Parathyroid adenoma (tissue), 2 donors: ENCODE results near the gene ACTN1.

Experiments
- H2AFZ ChIP-seq: fragments of 300-600 bp; sonication (generic); one replicate; pipeline ENCODE4 v1.7.0; 2017; ENCODE audit warnings: antibody characterized with exemption, mild to moderate bottlenecking
- H3K27ac ChIP-seq: fragments of 300-600 bp; sonication (generic); one replicate; pipeline ENCODE4 v1.7.0; 2017
- H3K27me3 ChIP-seq: fragments of 300-600 bp; sonication (generic); one replicate; pipeline ENCODE4 v1.7.0; 2017; ENCODE audit warnings: low read length; ENCODE audit not compliant: control insufficient read depth, insufficient read depth
- H3K36me3 ChIP-seq: fragments of 300-600 bp; sonication (generic); one replicate; pipeline ENCODE4 v1.7.0; 2017; ENCODE audit warnings: low read length; ENCODE audit not compliant: control insufficient read depth, insufficient read depth
- H3K4me1 ChIP-seq: fragments of 300-600 bp; sonication (generic); one replicate; pipeline ENCODE4 v1.7.0; 2017; ENCODE audit warnings: control low read depth
- H3K4me2 ChIP-seq: fragments of 300-600 bp; sonication (generic); one replicate; pipeline ENCODE4 v1.7.0; 2017; ENCODE audit warnings: low read length
- H3K4me3 ChIP-seq: fragments of 300-600 bp; sonication (generic); one replicate; pipeline ENCODE4 v1.7.0; 2017; ENCODE audit warnings: low read depth, low read length
- H3K79me2 ChIP-seq: fragments of 300-600 bp; sonication (generic); one replicate; pipeline ENCODE4 v1.7.0; 2017; ENCODE audit warnings: control low read depth
- H3K9ac ChIP-seq: fragments of 300-600 bp; sonication (generic); one replicate; pipeline ENCODE4 v1.7.0; 2017; ENCODE audit warnings: mild to moderate bottlenecking
- H3K9me3 ChIP-seq: fragments of 300-600 bp; sonication (generic); one replicate; pipeline ENCODE4 v1.7.0; 2017; ENCODE audit warnings: low read length; ENCODE audit not compliant: control insufficient read depth
- CTCF ChIP-seq: fragments of 300-600 bp; sonication (generic); IDR thresholded peaks from one replicate; pipeline ENCODE4 v1.7.0; 2017; ENCODE audit warnings: antibody characterized with exemption, mild to moderate bottlenecking
- donor health status: primary hyperparathyroidism.

Gene ACTN1

GRCh38 chr14:68825729-68826128 lies 153.4 kb downstream of the ACTN1 start:
- Histone ChIP-seq H3K9me3 (no peaks in the 10 kb centered on the region), H2AFZ (no peak overlapping the region), H3K79me2 (no peaks in the 10 kb centered on the region), H3K36me3 (no peaks in the 10 kb centered on the region), H3K27ac (no peak overlapping the region), H3K9ac (no peak overlapping the region), H3K4me3 (no peak overlapping the region), H3K4me2 (no peak overlapping the region), H3K4me1 (no peaks in the 10 kb centered on the region), H3K27me3 (no peaks in the 10 kb centered on the region)
- TF ChIP-seq CTCF, result no peak

- H3K4me1 ChIP-seq, result no peaks in the 10 kb centered on the region
- H3K4me3 ChIP-seq, result no peak overlapping the region
Measured at GRCh38 chr14:68824517-68825347, 154.4 kb downstream of the ACTN1 start.

GRCh38 chr14:68824207-68824516 lies 154.9 kb downstream of the ACTN1 start:
- H2AFZ ChIP-seq, result peak overlapping the region; percentile 88
- H3K4me3 ChIP-seq, result no peak overlapping the region
- H3K4me2 ChIP-seq, result no peak overlapping the region
- no peak overlapping the region for H3K9ac ChIP-seq
- H3K79me2 ChIP-seq, result no peaks in the 10 kb centered on the region
- no peaks in the 10 kb centered on the region for H3K27me3 ChIP-seq
- no peak overlapping the region for H3K27ac ChIP-seq
- no peaks in the 10 kb centered on the region for H3K36me3 ChIP-seq
- H3K9me3 ChIP-seq, result no peaks in the 10 kb centered on the region
- no peak for TF ChIP-seq CTCF
- H3K4me1 ChIP-seq, result no peaks in the 10 kb centered on the region

More at GRCh38 chr14:68824517-68825347, 154.4 kb downstream of the ACTN1 start:
- Histone ChIP-seq H3K27me3 (no peaks in the 10 kb centered on the region), H2AFZ (peak overlapping the region; percentile 88), H3K9ac (no peak overlapping the region), H3K79me2 (no peaks in the 10 kb centered on the region), H3K27ac (no peak overlapping the region), H3K9me3 (no peaks in the 10 kb centered on the region), H3K36me3 (no peaks in the 10 kb centered on the region), H3K4me2 (no peak overlapping the region)
- peak; percentile 69 for TF ChIP-seq CTCF
